ENCODE results near the gene FBXO15. TPM values are rescaled to one million over a fixed set of nuclear protein-coding genes. Genes with fewer than 3 reads are reported as not detected.

FBXO15 gene
- total and polyA plus RNA-seq, 2 of the 8 experiments (the other 6 are each of a cell fraction or from before 2014, with no cell fraction given), result 0.84 to 0.85 TPM

DNA sequence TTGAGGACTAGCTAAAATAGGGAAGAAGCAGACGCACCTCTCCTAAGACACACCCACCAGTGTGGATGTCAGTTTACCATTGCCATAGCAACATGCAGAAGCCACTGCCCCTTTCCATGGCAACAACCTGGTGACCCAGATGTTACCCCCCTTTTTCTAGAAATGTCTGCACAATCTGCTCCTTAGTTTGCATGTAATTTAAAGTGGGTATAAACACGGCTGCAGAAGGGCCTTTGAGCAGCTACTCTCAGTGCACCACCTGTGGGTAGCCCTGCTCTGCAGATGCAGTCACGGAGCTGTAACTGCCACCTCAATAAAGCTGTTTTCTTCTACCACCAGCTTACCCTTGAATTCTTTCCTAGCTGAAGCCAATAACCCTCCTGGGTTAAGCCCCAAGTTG, 87.1 kb downstream of the FBXO15 start:
- H4K20me1 ChIP-seq (replicated peaks in 1 of 2; ENCODE audit: control insufficient read depth in 1 of 2, insufficient read depth in 2 of 2, low read length in 2 of 2), result no peaks in the 10 kb centered on the region
- no peak for DNase-seq (ENCODE audit: low read depth in 1 of 2, low spot score in 2 of 2)
- H2BK20ac ChIP-seq (ENCODE audit: low read length), result no peak overlapping the region
- H3K27ac ChIP-seq (ENCODE audit: low read depth, low read length), result no peak overlapping the region
- no peak overlapping the region for H3K4me3 ChIP-seq (ENCODE audit: extremely low read depth in 1 of 4, insufficient read depth in 2 of 4, low read depth in 3 of 4, low read length in 4 of 4)
- H2BK12ac ChIP-seq (ENCODE audit: low read depth, low read length), result no peak overlapping the region
- no peak overlapping the region for H3K9ac ChIP-seq (replicated peaks in 1 of 4; ENCODE audit: extremely low read depth in 1 of 4, low read depth in 3 of 4, low read length in 3 of 4)
- no peak overlapping the region for H2BK15ac ChIP-seq (ENCODE audit: low read length)
- no peak overlapping the region for H4K8ac ChIP-seq (ENCODE audit: extremely low read depth, insufficient read depth, low read length)
- H3K9me3 ChIP-seq (ENCODE audit: insufficient read depth in 2 of 2, low read depth in 1 of 2, low read length in 1 of 2), result no peaks in the 10 kb centered on the region
- no peak overlapping the region for H2BK5ac ChIP-seq (ENCODE audit: low read depth, low read length)
- no peaks in the 10 kb centered on the region for H3K23me2 ChIP-seq (ENCODE audit: low read depth, low read length)
- no peak overlapping the region for H3K18ac ChIP-seq (ENCODE audit: extremely low read depth, low read length)
- POLR2A ChIA-PET (ENCODE audit: partially characterized antibody), result no interaction called here
- peaks cover 0 to 5% (median 0%) of the 10 kb centered on the region in 4 experiments; a peak in 1 of 7 replicates for H3K4me1 ChIP-seq (replicated peaks in 1 of 4; ENCODE audit: control insufficient read depth in 3 of 4, insufficient read depth in 4 of 4, low read length in 3 of 4)
- H2AK5ac ChIP-seq (ENCODE audit: low read depth, low read length), result no peak overlapping the region
- H3K36me3 ChIP-seq (ENCODE audit: control insufficient read depth in 2 of 4, insufficient read depth in 4 of 4, low read length in 3 of 4), result no peaks in the 10 kb centered on the region
- peak overlapping the region; percentile 64; the same call in 1 of the 2 replicates for H2AFZ ChIP-seq (ENCODE audit: low read length)
- CTCF ChIA-PET (ENCODE audit: partially characterized antibody), result interaction anchor here (1.1 to 1.3 kb wide), 4 partner anchors 11 to 92 kb away, joined by 3 to 5 read pairs (median 4); no protein-coding TSS in a partner anchor
- no peak overlapping the region for H2BK120ac ChIP-seq (replicated peaks; ENCODE audit: low read depth, low read length)
- no peak overlapping the region for H3K4me2 ChIP-seq (ENCODE audit: insufficient read depth in 1 of 2, low read depth in 2 of 2, low read length in 2 of 2)
- H3K4ac ChIP-seq (replicated peaks; ENCODE audit: insufficient read length, low read depth, low read length), result no peak overlapping the region
- H4K5ac ChIP-seq (ENCODE audit: insufficient read length, low read depth, low read length), result no peak overlapping the region
- FAIRE-seq, result peak; percentile 39
- no peaks in the 10 kb centered on the region for H3K79me1 ChIP-seq (ENCODE audit: low read depth, low read length)
- no peaks in the 10 kb centered on the region for H3K27me3 ChIP-seq (replicated peaks in 1 of 4; ENCODE audit: control insufficient read depth in 3 of 4, extremely low read depth in 1 of 4, insufficient read depth in 3 of 4, low read length in 3 of 4)
- no peak overlapping the region for H3K14ac ChIP-seq (ENCODE audit: insufficient read length)
- H3K23ac ChIP-seq (ENCODE audit: insufficient read length), result no peak overlapping the region
- no peak overlapping the region for H3K56ac ChIP-seq (replicated peaks; ENCODE audit: insufficient read length, low read depth, low read length)
- 0 out of 4 replicates have a peak, but pooled peaks of 1 of the 2 experiments have one; percentile 24 for TF ChIP-seq SIN3A (conservative IDR thresholded peaks at IDR 0.05 in 1 of 2, IDR thresholded peaks at IDR 0.05 in 1 of 2; ENCODE audit: low read depth in 1 of 2, low read length in 2 of 2)
- no peak for TF ChIP-seq MAX (IDR thresholded peaks at IDR 0.05)
- 72% methylated on average over 3 of the region's 3 CpGs; no CpG with 5 or more reads in 1 of the 2 experiments for WGBS, 2 experiments (ENCODE audit: extremely low coverage in 1 of 2, insufficient coverage in 1 of 2, insufficient read length in 1 of 2, insufficient replicate concordance in 2 of 2, low coverage in 1 of 2, low lambda C conversion rate in 2 of 2, missing lambda C conversion rate in 1 of 2)
- H4K91ac ChIP-seq (replicated peaks; ENCODE audit: insufficient read length, low read length), result no peak overlapping the region
- no peaks in the 10 kb centered on the region for H3K79me2 ChIP-seq (ENCODE audit: control insufficient read depth in 1 of 2, insufficient read depth in 2 of 2, low read length in 2 of 2)
